Psoas muscle (tissue), 8 donors: ENCODE measurements around the gene NT5C3A. TPM values are rescaled to one million over a fixed set of nuclear protein-coding genes. Genes with fewer than 3 reads are reported as not detected.

Experiments
- ATAC-seq, 4 donors: fragments of 200-7000 bp; cut with Tn5 transposase; one replicate each; pipeline ENCODE4 v1.9.1; 2020; ENCODE audit warnings: moderate library complexity in 3 of 4, mild to moderate bottlenecking in 2 of 4
- DNase-seq, 2 donors: peaks; one replicate each; pipeline ENCODE4 v3.0.0-alpha.2; 2020
- H3K27ac ChIP-seq: fragments of 200-600 bp; one replicate; pipeline ENCODE4 v1.8.0; 2022
- H3K27me3 ChIP-seq, 3 donors: fragments of 200-600 bp in 1 of 3; one replicate each; pipeline versions ENCODE4 v1.6.1 to v1.8.0; 2013 to 2022; ENCODE audit warnings: low read length in 2 of 3, mild to moderate bottlenecking in 2 of 3, moderate library complexity in 1 of 3; ENCODE audit not compliant: insufficient read depth in 3 of 3
- H3K36me3 ChIP-seq, 2 donors: fragments of 200-600 bp in 1 of 2; one replicate each; pipeline versions ENCODE4 v1.6.1 to v1.8.0; 2013 to 2022; ENCODE audit warnings: low read depth in 1 of 2, mild to moderate bottlenecking in 1 of 2, moderate library complexity in 1 of 2; ENCODE audit not compliant: insufficient read depth in 1 of 2
- H3K4me1 ChIP-seq: fragments of 200-600 bp; one replicate; pipeline ENCODE4 v1.8.0; 2022
- H3K4me3 ChIP-seq: fragments of 200-600 bp; one replicate; pipeline ENCODE4 v1.8.0; 2022; ENCODE audit warnings: mild to moderate bottlenecking
- H3K9me3 ChIP-seq: fragments of 200-600 bp; one replicate; pipeline ENCODE4 v1.8.0; 2022
- CTCF ChIP-seq: fragments of 200-600 bp; IDR thresholded peaks from one replicate; pipeline ENCODE4 v1.8.0; 2022; ENCODE audit warnings: antibody characterized with exemption
- WGBS, 3 donors: extraction: QIAGEN DNeasy Blood & Tissue Kit; methylation state at CpG; one replicate each; pipeline versions ENCODE4 v1.1.6 to v1.1.7; 2013; 5-methylcytosine and 5-hydroxymethylcytosine counted together
- intact Hi-C, 2 donors: fragments of 100-400 bp; cut with DNase I; formaldehyde crosslinking; loops; one replicate each; pipeline versions ENCODE4 v1.11.0 to v1.14.2; 2022
- polyA plus RNA-seq, 3 donors: library from polyadenylated mRNA; stranded (reverse); fragments of 200-250 nt; gene quantifications; one replicate each; pipeline ENCODE4 v1.2.3, GENCODE V29; 2013
- total RNA-seq, 4 donors: library from RNA; stranded (reverse); fragmentation: NEBNext Ultra II Directional in 2 of 4; extraction: Animal tissue kit (Norgen Biotek cat#: 25700) in 2 of 4; gene quantifications; one replicate each; pipeline versions ENCODE4 v1.2.1 to v1.2.4, GENCODE V29; 2021 to 2023
- donor health status: healthy with polysubstance abuse.
- donor health status: DM: no; HTN: no; CAD: no; lungs with moderate emphysema.
- donor health status: Bipolar disorder and iron deficiency.
- donor health status: healthy.
- donor health status: DM: yes; HTN: yes; CAD: no.
- donor health status: DM: no; HTN: no; CAD: no.
- donor health status: DM: no; HTN: no; CAD: no.
- donor health status: DM: yes; HTN: yes; CAD: no.

Gene NT5C3A
- total and polyA plus RNA-seq, 7 donors, result 17.6 to 108 (median 43.7) TPM

- intact Hi-C loops, result loop anchor here in 1 of 2 donors (10.0 kb wide), 1 partner anchor 243 kb away; no protein-coding TSS in a partner anchor
- ATAC-seq (no peak), DNase-seq (no peak)
- TF ChIP-seq CTCF, result no peak
- Histone ChIP-seq H3K36me3 (no peaks in the 10 kb centered on the region), H3K9me3 (no peaks in the 10 kb centered on the region), H3K27ac (peak overlapping the region; percentile 71), H3K4me3 (no peak overlapping the region), H3K4me1 (peaks cover 31% of the 10 kb centered on the region), H3K27me3 (no peaks in the 10 kb centered on the region)
- WGBS, 3 donors, result 87 to 93% (median 92%) methylated on average over 3 of the region's 3 CpGs
Observed at GRCh38 chr7:33048257-33048656, 14.3 kb downstream of the NT5C3A start.

GRCh38 chr7:33044986-33045385 is 17.6 kb downstream of the NT5C3A start:
- DNase-seq (no peak), ATAC-seq (no peak)
- H3K36me3 ChIP-seq, result no peaks in the 10 kb centered on the region
- no peaks in the 10 kb centered on the region for H3K27me3 ChIP-seq
- no peak overlapping the region for H3K4me3 ChIP-seq
- WGBS, 3 donors, result 6 to 20% (median 18%) methylated on average over 2 of the region's 2 CpGs
- intact Hi-C loops, result loop anchor here in 1 of 2 donors (10.0 kb wide), 1 partner anchor 240 kb away; no protein-coding TSS in a partner anchor
- H3K27ac ChIP-seq, result peak overlapping the region; percentile 83
- no peaks in the 10 kb centered on the region for H3K9me3 ChIP-seq
- peaks cover 40% of the 10 kb centered on the region for H3K4me1 ChIP-seq
- TF ChIP-seq CTCF, result no peak

GRCh38 chr7:33044401-33044718 is 18.2 kb downstream of the NT5C3A start:
- Histone ChIP-seq H3K4me1 (peaks cover 37% of the 10 kb centered on the region), H3K9me3 (no peaks in the 10 kb centered on the region), H3K27me3 (no peaks in the 10 kb centered on the region), H3K36me3 (no peaks in the 10 kb centered on the region), H3K27ac (peak overlapping the region; percentile 83), H3K4me3 (no peak overlapping the region)
- intact Hi-C loops, result loop anchor here in 1 of 2 donors (10.0 kb wide), 1 partner anchor 240 kb away; no protein-coding TSS in a partner anchor
- ATAC-seq, result no peak
- no peak for DNase-seq
- WGBS, 3 donors, result 45 to 55% (median 53%) methylated on average over 3 of the region's 3 CpGs
- TF ChIP-seq CTCF, result no peak

- no peak for ATAC-seq
Observed at GRCh38 chr7:33043501-33044400, 18.8 kb downstream of the NT5C3A start.

More at GRCh38 chr7:33043501-33044400, 18.8 kb downstream of the NT5C3A start:
- no peak for TF ChIP-seq CTCF
- Histone ChIP-seq H3K9me3 (no peaks in the 10 kb centered on the region), H3K27me3 (no peaks in the 10 kb centered on the region), H3K4me1 (peaks cover 34% of the 10 kb centered on the region), H3K27ac (peak overlapping the region; percentile 83), H3K36me3 (no peaks in the 10 kb centered on the region), H3K4me3 (peak overlapping the region; percentile 76)
- WGBS, 3 donors, result 69 to 84% (median 71%) methylated on average over 6 of the region's 6 CpGs
- DNase-seq, result no peak
- intact Hi-C loops, result loop anchor here in 1 of 2 donors (10.0 kb wide), 1 partner anchor 239 kb away; no protein-coding TSS in a partner anchor
